ENCODE data around the gene NCF4.

Gene NCF4

DNA sequence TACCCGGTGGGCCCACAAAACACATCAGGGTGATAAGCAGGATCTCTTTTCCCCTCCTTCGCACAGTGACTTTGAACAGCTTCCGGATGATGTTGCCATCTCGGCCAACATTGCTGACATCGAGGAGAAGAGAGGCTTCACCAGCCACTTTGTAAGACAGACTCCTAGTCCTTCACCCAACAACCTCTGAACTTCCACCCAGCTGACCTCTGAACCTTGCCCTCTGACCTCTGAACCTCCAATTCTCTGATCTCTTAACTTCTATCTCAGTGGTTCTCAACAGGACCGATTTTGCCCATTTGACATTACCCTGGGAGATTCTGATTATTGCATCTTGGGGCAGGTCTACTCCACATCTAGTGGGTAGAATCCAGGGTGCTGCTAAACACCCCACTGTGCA lies 3.2 kb downstream of the NCF4 start:
- Histone ChIP-seq H3K27ac (ENCODE audit: low read depth, low read length) (no peak overlapping the region), H3K9ac (ENCODE audit: low read depth in 1 of 2, low read length in 2 of 2) (no peak overlapping the region), H3K36me3 (ENCODE audit: control insufficient read depth in 1 of 2, insufficient read depth in 2 of 2, low read length in 2 of 2) (peaks cover 2 to 4% of the 10 kb centered on the region in 2 donors), H3K4me1 (ENCODE audit: control insufficient read depth in 1 of 2, insufficient read depth in 2 of 2, low read length in 2 of 2) (peaks cover 21 to 27% of the 10 kb centered on the region in 2 donors), H3K4me3 (ENCODE audit: low read depth in 1 of 2, low read length in 2 of 2) (no peak overlapping the region), H3K27me3 (ENCODE audit: control insufficient read depth in 1 of 2, insufficient read depth in 2 of 2, low read length in 2 of 2) (no peaks in the 10 kb centered on the region), H3K9me3 (ENCODE audit: control insufficient read depth in 1 of 2, low read length in 2 of 2) (no peaks in the 10 kb centered on the region)

GRCh38 chr22:36864454-36865215 lies 3.8 kb downstream of the NCF4 start:
- no peaks in the 10 kb centered on the region for H3K9me3 ChIP-seq (ENCODE audit: control insufficient read depth in 1 of 2, low read length in 2 of 2)
- H3K27ac ChIP-seq (ENCODE audit: low read depth, low read length) = no peak overlapping the region
- peaks cover 2 to 4% of the 10 kb centered on the region in 2 donors for H3K36me3 ChIP-seq (ENCODE audit: control insufficient read depth in 1 of 2, insufficient read depth in 2 of 2, low read length in 2 of 2)
- no peak overlapping the region for H3K9ac ChIP-seq (ENCODE audit: low read depth in 1 of 2, low read length in 2 of 2)
- no peak overlapping the region for H3K4me3 ChIP-seq (ENCODE audit: low read depth in 1 of 2, low read length in 2 of 2)
- H3K27me3 ChIP-seq (ENCODE audit: control insufficient read depth in 1 of 2, insufficient read depth in 2 of 2, low read length in 2 of 2) = no peaks in the 10 kb centered on the region
- peaks cover 21 to 27% of the 10 kb centered on the region in 2 donors for H3K4me1 ChIP-seq (ENCODE audit: control insufficient read depth in 1 of 2, insufficient read depth in 2 of 2, low read length in 2 of 2)

DNA sequence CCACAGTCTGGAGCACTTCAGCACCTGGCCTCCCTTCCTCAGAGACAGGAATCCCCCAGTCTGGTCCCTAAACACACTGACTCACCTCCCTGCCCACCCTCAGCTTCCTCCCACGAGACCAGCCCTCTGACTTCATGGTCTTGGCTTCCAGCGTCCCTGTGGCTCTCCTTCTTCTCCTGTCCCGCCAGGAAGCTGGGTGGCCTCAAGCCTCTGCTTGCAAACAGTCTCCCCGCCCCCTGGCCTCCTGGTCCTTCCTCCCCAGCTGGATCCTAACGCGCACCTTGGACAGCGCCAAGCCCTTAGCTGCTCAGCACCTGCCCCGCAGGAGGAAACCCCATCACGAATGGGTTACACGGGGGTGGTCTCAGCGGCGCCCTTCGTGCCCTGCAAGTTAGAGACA lies 4.5 kb downstream of the NCF4 start:
- peaks cover 16 to 20% of the 10 kb centered on the region in 2 donors for H3K4me1 ChIP-seq (ENCODE audit: control insufficient read depth in 1 of 2, insufficient read depth in 2 of 2, low read length in 2 of 2)
- H3K9me3 ChIP-seq (ENCODE audit: control insufficient read depth in 1 of 2, low read length in 2 of 2) = no peaks in the 10 kb centered on the region
- peaks cover 2 to 4% of the 10 kb centered on the region in 2 donors for H3K36me3 ChIP-seq (ENCODE audit: control insufficient read depth in 1 of 2, insufficient read depth in 2 of 2, low read length in 2 of 2)
- no peaks in the 10 kb centered on the region for H3K27me3 ChIP-seq (ENCODE audit: control insufficient read depth in 1 of 2, insufficient read depth in 2 of 2, low read length in 2 of 2)
- H3K9ac ChIP-seq (ENCODE audit: low read depth in 1 of 2, low read length in 2 of 2) = no peak overlapping the region
- H3K4me3 ChIP-seq (ENCODE audit: low read depth in 1 of 2, low read length in 2 of 2) = no peak overlapping the region
- H3K27ac ChIP-seq (ENCODE audit: low read depth, low read length) = no peak overlapping the region

GRCh38 chr22:36867695-36868094 lies 6.9 kb downstream of the NCF4 start:
- H3K36me3 ChIP-seq (ENCODE audit: control insufficient read depth in 1 of 2, insufficient read depth in 2 of 2, low read length in 2 of 2) = peaks cover 8% of the 10 kb centered on the region in 2 donors
- no peak overlapping the region for H3K4me3 ChIP-seq (ENCODE audit: low read depth in 1 of 2, low read length in 2 of 2)
- no peak overlapping the region for H3K27ac ChIP-seq (ENCODE audit: low read depth, low read length)
- H3K4me1 ChIP-seq (ENCODE audit: control insufficient read depth in 1 of 2, insufficient read depth in 2 of 2, low read length in 2 of 2) = peaks cover 0 to 5% of the 10 kb centered on the region in 2 donors
- no peaks in the 10 kb centered on the region for H3K9me3 ChIP-seq (ENCODE audit: control insufficient read depth in 1 of 2, low read length in 2 of 2)
- no peak overlapping the region for H3K9ac ChIP-seq (ENCODE audit: low read depth in 1 of 2, low read length in 2 of 2)
- no peaks in the 10 kb centered on the region for H3K27me3 ChIP-seq (ENCODE audit: control insufficient read depth in 1 of 2, insufficient read depth in 2 of 2, low read length in 2 of 2)

- peaks cover 6% of the 10 kb centered on the region in 2 donors for H3K4me1 ChIP-seq (ENCODE audit: control insufficient read depth in 1 of 2, insufficient read depth in 2 of 2, low read length in 2 of 2)
- peaks cover 8% of the 10 kb centered on the region in 2 donors for H3K36me3 ChIP-seq (ENCODE audit: control insufficient read depth in 1 of 2, insufficient read depth in 2 of 2, low read length in 2 of 2)
- no peak overlapping the region for H3K9ac ChIP-seq (ENCODE audit: low read depth in 1 of 2, low read length in 2 of 2)
- H3K27ac ChIP-seq (ENCODE audit: low read depth, low read length) = no peak overlapping the region
- H3K27me3 ChIP-seq (ENCODE audit: control insufficient read depth in 1 of 2, insufficient read depth in 2 of 2, low read length in 2 of 2) = no peaks in the 10 kb centered on the region
- no peaks in the 10 kb centered on the region for H3K9me3 ChIP-seq (ENCODE audit: control insufficient read depth in 1 of 2, low read length in 2 of 2)
- no peak overlapping the region for H3K4me3 ChIP-seq (ENCODE audit: low read depth in 1 of 2, low read length in 2 of 2)
These were observed 7.9 kb downstream of the NCF4 start for GRCh38 chr22:36868546-36869181.

GRCh38 chr22:36870250-36870649 lies 9.4 kb downstream of the NCF4 start:
- H3K27ac ChIP-seq (ENCODE audit: low read depth, low read length) = no peak overlapping the region
- H3K9me3 ChIP-seq (ENCODE audit: control insufficient read depth in 1 of 2, low read length in 2 of 2) = no peaks in the 10 kb centered on the region
- peaks cover 11 to 16% of the 10 kb centered on the region in 2 donors for H3K4me1 ChIP-seq (ENCODE audit: control insufficient read depth in 1 of 2, insufficient read depth in 2 of 2, low read length in 2 of 2)
- H3K27me3 ChIP-seq (ENCODE audit: control insufficient read depth in 1 of 2, insufficient read depth in 2 of 2, low read length in 2 of 2) = no peaks in the 10 kb centered on the region
- H3K36me3 ChIP-seq (ENCODE audit: control insufficient read depth in 1 of 2, insufficient read depth in 2 of 2, low read length in 2 of 2) = peaks cover 8% of the 10 kb centered on the region in 2 donors
- no peak overlapping the region for H3K9ac ChIP-seq (ENCODE audit: low read depth in 1 of 2, low read length in 2 of 2)
- no peak overlapping the region for H3K4me3 ChIP-seq (ENCODE audit: low read depth in 1 of 2, low read length in 2 of 2)

- no peak overlapping the region for H3K4me3 ChIP-seq (ENCODE audit: low read depth in 1 of 2, low read length in 2 of 2)
- H3K4me1 ChIP-seq (ENCODE audit: control insufficient read depth in 1 of 2, insufficient read depth in 2 of 2, low read length in 2 of 2) = peaks cover 11 to 16% of the 10 kb centered on the region in 2 donors
- no peaks in the 10 kb centered on the region for H3K9me3 ChIP-seq (ENCODE audit: control insufficient read depth in 1 of 2, low read length in 2 of 2)
- H3K27ac ChIP-seq (ENCODE audit: low read depth, low read length) = no peak overlapping the region
- no peaks in the 10 kb centered on the region for H3K27me3 ChIP-seq (ENCODE audit: control insufficient read depth in 1 of 2, insufficient read depth in 2 of 2, low read length in 2 of 2)
- H3K9ac ChIP-seq (ENCODE audit: low read depth in 1 of 2, low read length in 2 of 2) = no peak overlapping the region
- H3K36me3 ChIP-seq (ENCODE audit: control insufficient read depth in 1 of 2, insufficient read depth in 2 of 2, low read length in 2 of 2) = peaks cover 8% of the 10 kb centered on the region in 2 donors
These were observed 10.9 kb downstream of the NCF4 start for GRCh38 chr22:36871669-36872081.

GRCh38 chr22:36872084-36872483 lies 11.3 kb downstream of the NCF4 start:
- Histone ChIP-seq H3K9ac (ENCODE audit: low read depth in 1 of 2, low read length in 2 of 2) (no peak overlapping the region), H3K27me3 (ENCODE audit: control insufficient read depth in 1 of 2, insufficient read depth in 2 of 2, low read length in 2 of 2) (no peaks in the 10 kb centered on the region), H3K36me3 (ENCODE audit: control insufficient read depth in 1 of 2, insufficient read depth in 2 of 2, low read length in 2 of 2) (peaks cover 8% of the 10 kb centered on the region in 2 donors), H3K9me3 (ENCODE audit: control insufficient read depth in 1 of 2, low read length in 2 of 2) (no peaks in the 10 kb centered on the region), H3K4me3 (ENCODE audit: low read depth in 1 of 2, low read length in 2 of 2) (no peak overlapping the region), H3K27ac (ENCODE audit: low read depth, low read length) (no peak overlapping the region), H3K4me1 (ENCODE audit: control insufficient read depth in 1 of 2, insufficient read depth in 2 of 2, low read length in 2 of 2) (peaks cover 11 to 16% of the 10 kb centered on the region in 2 donors)

DNA sequence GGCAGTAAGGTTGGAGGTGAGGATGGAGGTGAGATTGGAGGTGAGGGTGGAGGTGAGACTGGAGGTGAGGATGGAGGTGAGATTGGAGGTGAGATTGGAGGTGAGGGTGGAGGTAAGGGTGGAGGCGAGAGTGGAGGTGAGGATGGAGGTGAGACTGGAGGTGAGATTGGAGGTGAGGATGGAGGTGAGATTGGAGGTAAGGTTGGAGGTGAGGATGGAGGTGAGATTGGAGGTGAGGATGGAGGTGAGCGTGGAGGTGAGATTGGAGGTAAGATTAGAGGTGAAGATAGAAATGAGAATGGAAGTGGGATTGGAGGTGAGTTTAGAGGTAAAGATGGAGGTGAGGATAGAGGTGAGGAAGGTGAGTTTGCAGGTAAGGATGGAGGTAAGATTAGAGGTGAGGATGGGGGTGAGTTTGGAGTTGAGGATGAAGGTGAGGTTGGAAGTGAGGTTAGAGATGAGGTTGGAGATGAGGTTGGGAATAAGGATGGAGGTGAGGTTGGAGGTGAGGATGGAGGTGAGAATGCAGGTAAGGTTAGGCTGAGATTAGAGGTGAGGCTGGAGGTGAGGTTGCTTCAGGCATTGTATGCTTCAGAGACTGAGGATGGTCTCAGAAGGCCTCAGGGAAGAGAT lies 12.2 kb downstream of the NCF4 start:
- H3K27ac ChIP-seq (ENCODE audit: low read depth, low read length) = no peak overlapping the region

More for the DNA sequence above, 12.2 kb downstream of the NCF4 start:
- Histone ChIP-seq H3K36me3 (ENCODE audit: control insufficient read depth in 1 of 2, insufficient read depth in 2 of 2, low read length in 2 of 2) (peaks cover 4 to 6% of the 10 kb centered on the region in 2 donors), H3K4me3 (ENCODE audit: low read depth in 1 of 2, low read length in 2 of 2) (no peak overlapping the region), H3K27me3 (ENCODE audit: control insufficient read depth in 1 of 2, insufficient read depth in 2 of 2, low read length in 2 of 2) (no peaks in the 10 kb centered on the region), H3K9ac (ENCODE audit: low read depth in 1 of 2, low read length in 2 of 2) (no peak overlapping the region), H3K9me3 (ENCODE audit: control insufficient read depth in 1 of 2, low read length in 2 of 2) (no peaks in the 10 kb centered on the region), H3K4me1 (ENCODE audit: control insufficient read depth in 1 of 2, insufficient read depth in 2 of 2, low read length in 2 of 2) (peaks cover 11 to 16% of the 10 kb centered on the region in 2 donors)
